Esophagus squamous epithelium (tissue), 5 donors: ENCODE results near the gene ATP6V0C. TPM values are rescaled to one million over a fixed set of nuclear protein-coding genes. Genes with fewer than 3 reads are reported as not detected.

Source experiments
- DNase-seq: peaks from one replicate; lab custom pipeline; 2025; lab: John Stamatoyannopoulos, UW
- H3K27ac ChIP-seq, 4 donors: fragments of 200-600 bp; sonication (generic); one replicate each; pipeline ENCODE4 v1.5.1; 2016 to 2019; ENCODE audit warnings: mild to moderate bottlenecking in 1 of 4
- H3K27me3 ChIP-seq, 4 donors: fragments of 200-600 bp; sonication (generic); 1 replicate in 3 of 4; 2 replicates in 1 of 4; pipeline versions ENCODE4 v1.5.1 to v1.6.0; 2017 to 2021; ENCODE audit warnings: antibody characterized with exemption in 1 of 4
- H3K36me3 ChIP-seq, 3 donors: fragments of 200-600 bp; sonication (generic); one replicate each; pipeline ENCODE4 v1.5.1; 2016 to 2019
- H3K4me1 ChIP-seq, 3 donors: fragments of 200-600 bp; sonication (generic); one replicate each; pipeline ENCODE4 v1.5.1; 2017 to 2019
- H3K4me3 ChIP-seq, 4 donors: fragments of 200-600 bp; sonication (generic); 1 replicate in 3 of 4; 2 replicates in 1 of 4; pipeline ENCODE4 v1.5.1; 2016 to 2019; ENCODE audit warnings: mild to moderate bottlenecking in 2 of 4, moderate library complexity in 1 of 4
- H3K9me3 ChIP-seq, 3 donors: fragments of 200-600 bp; sonication (generic); one replicate each; pipeline ENCODE4 v1.5.1; 2016 to 2019
- CTCF ChIP-seq, 6 experiments: fragments of 450-650 bp in 4 of 6; fragments of 200-600 bp in 2 of 6; sonication (generic) in 2 of 6; IDR thresholded peaks; one replicate each; pipeline ENCODE4 v1.5.1; 2016 to 2019; ENCODE audit warnings: antibody characterized with exemption in 6 of 6, mild to moderate bottlenecking in 4 of 6, moderate library complexity in 4 of 6
- POLR2A ChIP-seq, 4 donors: fragments of 450-650 bp; IDR thresholded peaks; one replicate each; pipeline ENCODE4 v1.6.1; 2017; ENCODE audit warnings: antibody characterized with exemption in 4 of 4, mild to moderate bottlenecking in 4 of 4, moderate library complexity in 3 of 4
- WGBS, 2 donors: methylation state at CpG; one replicate each; pipeline ENCODE4 v1.1.5; 2018; 5-methylcytosine and 5-hydroxymethylcytosine counted together
- intact Hi-C: fragments of 100-400 bp; cut with DNase I; formaldehyde crosslinking; loops from one replicate; pipeline ENCODE4 v1.15.0; 2022
- total RNA-seq, 4 donors: library from RNA; depleted of rRNA; stranded (reverse); fragments of >200 nt; gene quantifications; one replicate each; pipeline ENCODE4 v1.1.0, GENCODE V29; 2016
- donor health status: DM: yes; HTN: yes; CAD: no.

ATP6V0C gene
- total RNA-seq, 4 donors from 2014 or later, result 70.8 to 196 (median 125) TPM

GRCh38 chr16:2511996-2512734 lies 1.6 kb upstream of the ATP6V0C start:
- no peak overlapping the region for H3K4me3 ChIP-seq
- peaks cover 31 to 54% (median 33%) of the 10 kb centered on the region in 3 donors for H3K4me1 ChIP-seq
- peak overlapping the region in 2 of 4 donors; percentile 99 to 100 for H3K27ac ChIP-seq
- H3K27me3 ChIP-seq, result no peaks in the 10 kb centered on the region
- no peak for TF ChIP-seq CTCF (IDR thresholded peaks at IDR 0.05)
- no peak for TF ChIP-seq POLR2A (IDR thresholded peaks at IDR 0.05)
- H3K36me3 ChIP-seq, result peaks cover 0 to 5% (median 0%) of the 10 kb centered on the region in 3 donors
- DNase-seq, result no peak
- WGBS, 2 donors, result 81 to 83% methylated on average over 8 to 10 of the region's 17 CpGs
- intact Hi-C loops, result no loop called here
- H3K9me3 ChIP-seq, result no peaks in the 10 kb centered on the region

GRCh38 chr16:2512735-2513404 lies 882 bp upstream of the ATP6V0C start:
- Histone ChIP-seq H3K9me3 (no peaks in the 10 kb centered on the region), H3K27ac (peak overlapping the region; percentile 97 to 100 (median 98)), H3K4me3 (peak overlapping the region; percentile 89 to 94 (median 91)), H3K4me1 (peaks cover 38 to 61% (median 40%) of the 10 kb centered on the region in 3 donors), H3K36me3 (peaks cover 0 to 5% (median 0%) of the 10 kb centered on the region in 3 donors), H3K27me3 (no peaks in the 10 kb centered on the region)
- TF ChIP-seq POLR2A (IDR thresholded peaks at IDR 0.05), result no peak
- TF ChIP-seq CTCF (IDR thresholded peaks at IDR 0.05), result no peak
- intact Hi-C loops, result no loop called here
- no peak for DNase-seq
- whole genome bisulfite sequencing, 2 donors, result 40 to 56% methylated on average over 5 to 14 of the region's 15 CpGs

GRCh38 chr16:2514333-2515179 lies 804 bp downstream of the ATP6V0C start:
- TF ChIP-seq POLR2A (IDR thresholded peaks at IDR 0.05), result no peak
- TF ChIP-seq CTCF (IDR thresholded peaks at IDR 0.05), result no peak
- Histone ChIP-seq H3K9me3 (no peaks in the 10 kb centered on the region), H3K4me1 (peaks cover 55 to 74% (median 57%) of the 10 kb centered on the region in 3 donors), H3K36me3 (peaks cover 0 to 20% (median 5%) of the 10 kb centered on the region in 3 donors), H3K27ac (peak overlapping the region; percentile 97 to 100 (median 98)), H3K4me3 (peak overlapping the region; percentile 89 to 94 (median 91)), H3K27me3 (no peaks in the 10 kb centered on the region)
- DNase-seq, result no peak
- WGBS, 2 donors, result 0 to 2% methylated on average over 1 to 9 of the region's 63 CpGs
- intact Hi-C loops, result no loop called here

- TF ChIP-seq POLR2A (IDR thresholded peaks at IDR 0.05) (peak in 1 of 4 donors; percentile 23), CTCF (IDR thresholded peaks at IDR 0.05) (no peak)
- 16 to 26% methylated on average over 8 of the region's 14 CpGs for WGBS, 2 donors
- peaks cover 0 to 23% (median 7%) of the 10 kb centered on the region in 3 donors for H3K36me3 ChIP-seq
- peak overlapping the region; percentile 97 to 100 (median 98) for H3K27ac ChIP-seq
- H3K4me3 ChIP-seq, result peak overlapping the region; percentile 89 to 94 (median 91)
- intact Hi-C loops, result no loop called here
- peaks cover 60 to 80% (median 60%) of the 10 kb centered on the region in 3 donors for H3K4me1 ChIP-seq
- no peak for DNase-seq
- H3K27me3 ChIP-seq, result no peaks in the 10 kb centered on the region
- no peaks in the 10 kb centered on the region for H3K9me3 ChIP-seq
Observed at GRCh38 chr16:2515180-2515851, 1.6 kb downstream of the ATP6V0C start.
